Activated T-cell treated with anti-CD3 and anti-CD28 coated beads, Interleukin-2, amount 50 U/mL, for 24 hours (primary cell): ENCODE results near the gene ECHS1.
A peak's percentile ranks its signal among the peaks of the same experiment; 100 is the strongest.

Experiments used
- DNase-seq: peaks from one replicate; pipeline ENCODE4 v3.0.0-alpha.2; 2020
- H3K27ac Mint-ChIP-seq: 2 replicates; pipeline ENCODE4 v1.8.0; 2020; ENCODE audit warnings: mild to moderate bottlenecking, mixed read lengths
- H3K27me3 Mint-ChIP-seq: 2 replicates; pipeline ENCODE4 v1.8.0; 2020; ENCODE audit warnings: mixed read lengths
- H3K36me3 Mint-ChIP-seq: 2 replicates; pipeline ENCODE4 v1.8.0; 2020; ENCODE audit warnings: low read depth, mixed read lengths
- H3K4me1 Mint-ChIP-seq: 2 replicates; pipeline ENCODE4 v1.8.0; 2020; ENCODE audit warnings: low read depth, mixed read lengths
- H3K4me3 Mint-ChIP-seq: 2 replicates; pipeline ENCODE4 v1.8.0; 2020; ENCODE audit warnings: mild to moderate bottlenecking, moderate library complexity, mixed read lengths
- H3K9me3 Mint-ChIP-seq: 2 replicates; pipeline ENCODE4 v1.8.0; 2020; ENCODE audit warnings: mixed read lengths

The ECHS1 gene

DNA sequence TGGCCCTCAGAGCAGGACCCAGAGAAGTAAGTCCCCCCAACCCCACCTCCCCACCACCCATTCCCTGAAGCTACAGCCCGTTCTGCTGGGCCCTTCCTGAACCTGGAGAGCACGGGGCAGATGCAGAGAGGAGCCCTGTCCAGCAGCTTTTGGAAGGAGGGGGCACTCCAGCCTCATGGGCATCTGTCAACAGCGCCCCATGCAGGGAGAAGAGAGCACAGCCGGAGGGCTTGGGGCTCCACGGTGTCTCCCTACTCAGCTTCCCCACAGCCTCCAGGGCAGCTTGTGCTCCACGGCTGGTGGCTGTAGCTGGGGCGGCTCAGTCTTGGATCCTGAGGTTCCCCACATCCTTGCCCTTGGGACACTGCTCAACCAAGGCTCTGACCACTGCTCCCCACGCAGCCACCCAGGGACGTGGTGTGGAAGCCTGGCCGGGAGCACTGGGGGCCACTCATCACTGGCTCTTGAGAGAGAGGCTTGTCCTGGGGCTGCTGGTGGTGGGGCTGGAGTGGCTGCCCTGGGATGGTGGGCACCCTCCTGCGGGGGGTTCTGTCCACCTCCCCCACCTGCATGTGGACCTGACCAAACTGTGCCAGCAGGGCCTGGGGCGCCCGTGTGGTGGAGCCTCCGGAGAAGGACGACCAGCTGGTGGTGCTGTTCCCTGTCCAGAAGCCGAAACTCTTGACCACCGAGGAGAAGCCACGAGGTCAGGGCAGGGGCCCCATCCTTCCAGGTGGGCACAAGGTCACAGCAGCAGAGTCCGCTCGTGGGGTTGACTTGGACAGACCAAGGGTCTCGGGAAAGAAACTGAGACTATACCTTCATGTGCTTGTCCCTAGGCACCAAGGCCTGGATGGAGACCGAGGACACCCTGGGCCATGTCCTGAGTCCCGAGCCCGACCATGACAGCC, 21.5 kb downstream of the ECHS1 start:
- Mint-ChIP-seq H3K9me3 (no peaks in the 10 kb centered on the region), H3K36me3 (peaks cover 11% of the 10 kb centered on the region), H3K27ac (no peak overlapping the region), H3K4me1 (peaks cover 9% of the 10 kb centered on the region), H3K27me3 (peaks cover 8% of the 10 kb centered on the region), H3K4me3 (no peak overlapping the region)
- DNase-seq = no peak

DNA sequence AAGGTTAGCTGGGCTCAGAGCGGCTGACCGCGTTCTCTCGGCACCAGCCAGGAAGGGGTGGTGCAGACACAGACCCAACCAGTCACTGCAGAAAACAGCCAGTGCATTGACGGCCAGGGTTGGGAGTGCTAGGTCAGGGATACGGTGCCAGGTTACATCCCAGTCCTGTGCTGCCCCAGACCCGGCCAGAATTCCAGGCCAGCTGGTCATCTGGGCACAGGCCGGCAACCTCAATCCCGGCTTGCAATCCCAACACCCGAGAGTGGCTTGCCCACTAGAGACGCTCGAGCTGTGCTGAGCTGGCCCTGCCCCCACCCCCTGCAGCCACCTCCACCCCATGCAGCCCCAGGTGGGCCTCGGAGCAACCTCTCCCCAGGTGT, 22.2 kb downstream of the ECHS1 start:
- Mint-ChIP-seq H3K4me1 (peaks cover 5% of the 10 kb centered on the region), H3K27me3 (peaks cover 13% of the 10 kb centered on the region), H3K4me3 (no peak overlapping the region), H3K9me3 (no peaks in the 10 kb centered on the region), H3K36me3 (peaks cover 6% of the 10 kb centered on the region), H3K27ac (no peak overlapping the region)
- no peak for DNase-seq

DNA sequence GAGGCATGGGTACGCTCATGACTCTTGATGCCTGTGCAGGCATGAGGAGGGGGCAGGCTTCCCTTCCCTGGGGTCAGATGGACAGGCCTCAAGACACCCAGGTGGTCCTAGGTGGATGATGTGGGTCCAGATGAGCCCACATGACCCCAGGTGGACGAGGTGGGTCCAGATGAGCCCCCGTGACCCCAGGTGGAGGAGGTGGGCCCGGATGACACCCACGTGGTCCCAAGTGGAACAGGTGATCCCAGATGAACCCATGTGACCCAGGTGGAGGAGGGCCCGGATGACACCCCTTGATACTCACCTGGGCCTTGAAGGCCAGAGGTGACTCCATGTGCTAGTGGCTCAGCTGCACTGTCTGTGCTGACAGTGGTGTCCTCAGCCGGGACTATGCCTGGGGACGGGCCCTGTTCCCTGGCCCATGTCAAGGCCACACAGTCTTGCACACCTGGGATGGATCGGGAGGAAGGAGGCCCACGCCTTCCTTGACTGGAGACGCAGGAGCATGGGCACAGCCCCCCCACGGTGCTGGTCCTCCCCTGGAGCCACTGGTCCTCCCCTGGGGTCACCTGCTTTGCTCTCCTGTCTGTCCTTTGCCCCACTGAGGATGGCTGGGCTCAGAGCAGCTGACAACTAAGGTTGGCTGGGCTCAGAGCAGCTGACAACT, 22.7 kb downstream of the ECHS1 start:
- no peaks in the 10 kb centered on the region for H3K9me3 Mint-ChIP-seq
- peaks cover 18% of the 10 kb centered on the region for H3K27me3 Mint-ChIP-seq
- H3K4me1 Mint-ChIP-seq = peaks cover 5% of the 10 kb centered on the region
- no peak overlapping the region for H3K27ac Mint-ChIP-seq
- peak; percentile 39 for DNase-seq
- H3K4me3 Mint-ChIP-seq = no peak overlapping the region
- H3K36me3 Mint-ChIP-seq = peaks cover 1% of the 10 kb centered on the region

DNA sequence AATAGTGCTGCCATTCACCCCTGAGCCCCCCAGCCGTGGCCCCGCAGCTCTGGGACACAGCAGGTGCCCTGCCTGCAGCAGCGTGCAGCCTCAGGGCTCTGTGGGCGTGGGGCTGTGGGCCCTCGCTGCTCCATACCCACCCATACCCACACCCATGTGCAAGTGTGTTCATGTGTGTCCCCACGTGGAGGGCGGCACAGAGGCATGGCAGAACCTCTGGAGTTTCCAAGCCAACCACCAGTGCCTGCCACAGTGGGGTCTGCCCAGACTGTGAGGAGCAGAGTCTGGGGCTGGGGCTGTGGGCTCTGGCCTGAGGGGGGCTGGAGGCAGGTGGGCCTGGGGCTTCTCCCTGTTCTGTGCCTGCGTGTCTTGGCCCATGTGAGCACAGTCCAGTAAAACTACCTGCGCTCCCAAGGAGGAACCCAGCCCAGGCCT, 23.6 kb downstream of the ECHS1 start:
- no peak overlapping the region for H3K4me3 Mint-ChIP-seq
- no peak overlapping the region for H3K27ac Mint-ChIP-seq

DNA sequence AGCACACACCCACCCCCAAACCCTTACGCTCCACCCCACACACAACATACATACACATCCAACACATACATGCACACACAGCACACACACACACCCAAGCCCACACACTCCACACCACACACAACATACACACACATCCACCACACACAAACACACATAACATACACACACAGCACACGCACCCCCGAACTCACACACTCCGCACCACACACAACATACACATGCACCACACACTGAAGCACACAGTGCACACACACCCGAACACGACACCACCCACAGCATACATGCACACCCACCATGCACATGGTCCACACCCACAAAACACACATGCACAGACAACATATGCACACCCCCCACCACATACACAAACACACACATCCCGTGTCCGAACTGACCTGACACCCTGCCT, 24.0 kb downstream of the ECHS1 start:
- no peak for DNase-seq
- Mint-ChIP-seq H3K27ac (peak overlapping the region; percentile 1), H3K27me3 (peaks cover 31% of the 10 kb centered on the region), H3K4me3 (no peak overlapping the region), H3K9me3 (no peaks in the 10 kb centered on the region), H3K36me3 (no peaks in the 10 kb centered on the region), H3K4me1 (peaks cover 5% of the 10 kb centered on the region)

More for the DNA sequence above, 23.6 kb downstream of the ECHS1 start:
- peaks cover 27% of the 10 kb centered on the region for H3K27me3 Mint-ChIP-seq
- DNase-seq = peak; percentile 35
- H3K36me3 Mint-ChIP-seq = no peaks in the 10 kb centered on the region
- peaks cover 5% of the 10 kb centered on the region for H3K4me1 Mint-ChIP-seq
- no peaks in the 10 kb centered on the region for H3K9me3 Mint-ChIP-seq

DNA sequence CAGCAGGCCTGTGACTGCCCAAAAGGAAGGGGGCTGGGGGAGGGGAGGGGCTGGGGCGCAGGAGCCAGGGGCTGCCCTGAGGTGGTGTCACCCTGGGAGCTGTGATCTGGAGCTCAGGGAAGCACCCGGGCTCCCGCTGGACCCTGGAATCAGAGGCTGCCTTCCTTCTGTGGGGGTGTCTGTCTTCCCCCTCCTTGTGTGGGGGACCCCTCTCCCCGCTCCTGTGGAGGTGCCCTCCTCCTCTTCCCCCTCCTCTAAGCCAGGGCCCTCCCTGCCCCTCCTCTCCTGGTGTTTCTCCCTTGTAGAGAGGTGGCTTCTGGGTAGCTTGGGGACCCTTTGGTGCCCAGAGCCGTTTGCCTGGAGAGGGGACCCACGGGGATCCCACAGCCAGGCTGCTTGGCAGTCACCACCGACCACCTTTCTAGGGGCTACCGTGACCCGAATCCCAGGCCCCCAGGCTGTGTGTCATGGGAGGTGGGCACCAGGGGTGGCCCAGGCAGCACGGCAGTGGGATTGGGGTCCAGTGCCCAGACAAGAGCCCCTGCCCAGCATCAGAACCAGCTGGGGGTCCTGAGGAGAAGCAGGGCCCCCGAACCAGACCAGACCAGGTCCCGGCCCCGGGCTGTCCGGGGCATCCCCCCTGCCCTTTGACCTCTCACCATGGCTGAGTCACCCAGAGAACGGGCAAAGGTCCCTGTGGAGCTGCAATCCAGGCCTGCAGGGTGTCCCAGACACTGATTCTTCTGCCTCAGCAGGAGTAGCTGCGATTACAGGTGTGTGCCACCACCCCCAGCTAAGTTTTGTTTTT, 25.2 kb downstream of the ECHS1 start:
- H3K4me3 Mint-ChIP-seq = no peak overlapping the region
- no peaks in the 10 kb centered on the region for H3K9me3 Mint-ChIP-seq
- peaks cover 40% of the 10 kb centered on the region for H3K27me3 Mint-ChIP-seq
- peaks cover 8% of the 10 kb centered on the region for H3K4me1 Mint-ChIP-seq
- no peak for DNase-seq
- no peaks in the 10 kb centered on the region for H3K36me3 Mint-ChIP-seq
- H3K27ac Mint-ChIP-seq = no peak overlapping the region

DNA sequence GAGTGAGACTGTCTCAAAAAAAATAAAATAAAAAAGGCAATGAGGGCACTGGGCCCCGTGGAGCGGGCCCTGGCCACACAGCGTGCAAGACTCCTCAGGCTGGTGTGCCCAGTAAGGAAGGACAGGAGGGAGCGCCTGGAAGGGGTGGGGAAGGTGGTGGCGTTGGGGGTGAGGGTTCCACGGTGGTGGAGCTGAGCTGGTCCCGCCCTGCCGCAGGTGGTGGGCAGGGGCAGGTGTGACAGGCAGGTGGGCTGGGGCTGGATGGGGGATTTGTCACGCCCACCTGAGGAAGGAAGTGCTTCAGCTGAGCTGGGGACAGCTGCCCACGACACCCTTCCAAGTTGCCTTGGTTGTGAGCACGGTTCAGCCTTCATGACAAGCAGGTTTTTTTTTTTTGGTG, 26.7 kb downstream of the ECHS1 start:
- H3K27me3 Mint-ChIP-seq = peaks cover 47% of the 10 kb centered on the region
- no peak for DNase-seq
- no peak overlapping the region for H3K27ac Mint-ChIP-seq
- H3K4me3 Mint-ChIP-seq = no peak overlapping the region
- H3K36me3 Mint-ChIP-seq = no peaks in the 10 kb centered on the region
- H3K9me3 Mint-ChIP-seq = no peaks in the 10 kb centered on the region
- peaks cover 8% of the 10 kb centered on the region for H3K4me1 Mint-ChIP-seq

DNA sequence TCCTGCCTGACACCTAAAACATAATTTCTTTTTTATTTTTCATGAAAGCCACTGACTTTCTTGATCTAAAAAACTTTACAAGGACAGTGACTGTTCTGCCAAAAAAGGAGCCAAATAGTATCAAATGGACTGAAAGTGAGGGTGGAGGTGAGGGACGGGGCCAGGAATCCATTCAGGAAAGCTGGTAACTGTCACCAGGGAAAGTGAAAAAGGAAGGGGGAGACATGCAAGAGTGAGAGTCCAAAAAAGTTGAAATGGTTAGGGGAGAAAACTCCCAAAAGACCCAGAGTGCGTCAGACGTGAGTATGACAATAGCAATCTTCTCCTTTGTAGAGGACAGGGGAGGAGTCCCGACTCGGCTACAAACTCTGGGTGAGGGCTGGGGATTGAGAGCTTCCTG, 28.9 kb downstream of the ECHS1 start:
- Mint-ChIP-seq H3K27ac (no peak overlapping the region), H3K9me3 (no peaks in the 10 kb centered on the region), H3K4me3 (no peak overlapping the region)

DNA sequence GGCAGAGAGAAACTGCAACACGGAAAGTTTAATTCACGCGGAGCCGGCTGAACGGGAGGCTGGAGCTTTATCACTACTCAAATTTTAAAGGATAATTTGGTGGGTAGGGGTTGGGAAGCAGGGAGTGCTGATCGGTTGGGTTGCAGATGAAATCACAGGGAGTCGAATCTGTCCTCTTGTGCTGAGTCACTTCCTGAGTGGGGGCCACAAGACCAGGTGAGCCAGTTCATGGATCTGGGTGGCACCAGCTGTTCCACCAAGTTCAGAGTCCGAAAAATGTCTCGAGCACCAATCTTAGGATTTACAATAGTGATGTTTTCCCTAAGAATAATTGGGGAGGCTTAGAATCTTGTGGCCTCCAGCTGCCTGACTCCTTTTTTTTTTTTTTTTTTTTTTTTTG, 29.6 kb downstream of the ECHS1 start:
- no peak overlapping the region for H3K4me3 Mint-ChIP-seq
- DNase-seq = no peak
- H3K27ac Mint-ChIP-seq = no peak overlapping the region
- peaks cover 43% of the 10 kb centered on the region for H3K27me3 Mint-ChIP-seq
- H3K9me3 Mint-ChIP-seq = no peaks in the 10 kb centered on the region
- H3K36me3 Mint-ChIP-seq = no peaks in the 10 kb centered on the region
- H3K4me1 Mint-ChIP-seq = peaks cover 3% of the 10 kb centered on the region

More for the DNA sequence above, 28.9 kb downstream of the ECHS1 start:
- no peak for DNase-seq
- Mint-ChIP-seq H3K4me1 (peaks cover 7% of the 10 kb centered on the region), H3K36me3 (no peaks in the 10 kb centered on the region), H3K27me3 (peaks cover 46% of the 10 kb centered on the region)

DNA sequence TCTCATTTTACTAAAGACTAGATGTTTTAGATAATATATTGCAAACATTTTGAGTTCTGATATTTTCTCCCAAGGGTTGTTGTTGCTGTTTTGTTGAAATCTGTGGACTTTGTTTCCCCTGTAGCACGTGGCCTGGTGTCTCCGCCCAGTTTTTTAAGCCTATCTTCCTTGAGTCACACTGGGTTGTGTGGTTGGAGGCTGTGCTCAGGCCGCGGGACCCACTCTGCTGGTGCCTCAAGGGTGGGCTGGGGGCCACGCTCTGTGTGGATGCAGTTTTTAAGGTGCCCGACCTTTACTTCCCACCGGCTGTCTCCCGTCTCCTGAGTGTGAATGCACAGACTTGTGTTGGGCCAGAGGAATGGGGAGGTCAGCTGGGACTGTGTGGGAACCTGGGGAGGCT, 30.2 kb downstream of the ECHS1 start:
- no peak for DNase-seq
- no peaks in the 10 kb centered on the region for H3K36me3 Mint-ChIP-seq
- peaks cover 43% of the 10 kb centered on the region for H3K27me3 Mint-ChIP-seq
- no peak overlapping the region for H3K4me3 Mint-ChIP-seq
- no peaks in the 10 kb centered on the region for H3K9me3 Mint-ChIP-seq
- no peak overlapping the region for H3K27ac Mint-ChIP-seq
- H3K4me1 Mint-ChIP-seq = peaks cover 3% of the 10 kb centered on the region

DNA sequence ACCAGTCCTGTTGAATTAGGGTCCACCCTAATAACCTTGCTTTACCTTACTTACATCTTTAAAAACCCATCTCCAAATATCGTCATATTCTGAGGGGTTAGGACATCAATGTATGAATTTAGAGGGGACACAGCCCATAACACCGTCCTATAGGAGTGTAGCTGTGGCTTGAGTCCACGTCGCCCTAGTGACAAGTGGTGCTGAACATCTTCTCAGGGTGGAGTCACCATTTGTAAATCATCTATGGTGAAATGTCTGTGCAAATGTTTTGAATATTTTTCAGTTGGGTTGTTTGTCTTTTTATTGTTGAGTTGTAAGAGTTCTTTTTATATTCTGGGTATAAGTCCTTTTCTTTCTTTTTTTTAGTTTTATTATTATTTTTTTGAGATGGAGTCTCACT, 31.2 kb downstream of the ECHS1 start:
- Mint-ChIP-seq H3K4me3 (no peak overlapping the region), H3K27ac (no peak overlapping the region), H3K36me3 (no peaks in the 10 kb centered on the region), H3K4me1 (peaks cover 3% of the 10 kb centered on the region), H3K9me3 (no peaks in the 10 kb centered on the region), H3K27me3 (peaks cover 41% of the 10 kb centered on the region)
- no peak for DNase-seq

DNA sequence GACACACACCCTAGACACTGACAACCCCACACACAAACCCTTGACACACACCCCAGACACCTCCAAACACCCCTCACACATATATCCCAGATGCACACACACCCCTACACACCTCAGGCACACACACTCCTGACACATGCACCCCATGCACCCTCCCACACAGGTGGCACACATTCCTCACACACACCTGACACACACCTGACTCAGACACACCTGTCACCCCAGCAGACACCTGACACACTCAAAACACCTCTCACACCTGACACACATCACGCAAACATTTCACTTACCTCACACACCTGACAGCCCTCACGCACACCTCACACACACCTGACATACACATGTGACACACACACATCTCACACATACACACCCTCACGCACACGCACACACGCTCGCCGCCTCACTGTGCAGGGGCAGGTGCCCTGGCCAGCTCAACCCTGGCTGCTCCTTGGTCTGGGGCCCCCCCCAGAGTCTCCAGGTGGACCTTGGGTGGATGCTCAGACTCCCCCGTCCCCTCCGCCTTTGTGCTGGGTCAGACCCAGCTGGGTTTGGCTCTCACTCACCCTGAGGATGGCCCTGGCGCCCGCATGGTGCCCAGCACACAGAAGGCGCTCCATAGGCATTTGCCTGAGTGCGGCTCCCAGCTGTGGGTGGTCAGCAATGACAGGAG, 33.3 kb downstream of the ECHS1 start:
- no peak overlapping the region for H3K4me3 Mint-ChIP-seq
- H3K9me3 Mint-ChIP-seq = no peaks in the 10 kb centered on the region
- H3K36me3 Mint-ChIP-seq = no peaks in the 10 kb centered on the region
- peaks cover 24% of the 10 kb centered on the region for H3K27me3 Mint-ChIP-seq
- peaks cover 10% of the 10 kb centered on the region for H3K4me1 Mint-ChIP-seq
- DNase-seq = no peak
- H3K27ac Mint-ChIP-seq = no peak overlapping the region

DNA sequence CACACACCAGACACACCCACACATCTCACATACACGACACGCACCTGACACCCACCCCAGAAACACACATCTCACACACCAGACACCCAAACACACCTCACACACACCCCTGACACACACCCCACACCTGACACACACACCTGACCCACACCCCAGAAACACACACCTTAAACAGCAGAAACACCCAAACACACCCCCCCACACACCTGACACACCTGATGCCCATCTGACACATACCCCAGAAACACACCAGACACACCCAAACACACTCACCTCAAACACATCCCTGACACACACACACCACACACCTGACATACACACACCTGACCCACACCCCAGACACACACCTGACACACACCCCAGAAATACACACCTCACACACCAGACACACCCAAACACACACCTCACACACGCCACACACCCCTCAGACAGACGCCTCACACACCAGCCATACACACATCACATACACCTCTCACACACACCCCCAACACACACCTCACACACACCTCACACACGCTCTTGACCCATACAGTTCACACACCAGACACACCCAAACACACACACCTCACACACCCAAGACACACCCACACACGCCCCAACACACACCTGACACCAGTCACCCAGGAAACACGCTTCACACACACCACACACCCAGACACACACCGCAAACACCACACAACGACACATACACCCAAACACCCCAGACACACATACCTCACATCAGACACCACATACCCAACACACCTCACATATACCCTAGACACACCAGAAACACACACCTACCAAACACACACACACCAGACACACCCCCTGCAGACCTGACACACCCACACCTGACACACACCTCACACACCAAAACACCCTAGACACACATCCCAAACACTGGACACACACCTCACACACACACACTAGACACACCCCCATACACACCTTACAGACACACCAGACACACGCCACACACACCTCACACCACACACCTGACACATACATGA, 34.8 kb downstream of the ECHS1 start:
- no peak overlapping the region for H3K4me3 Mint-ChIP-seq
- peaks cover 11% of the 10 kb centered on the region for H3K4me1 Mint-ChIP-seq
- DNase-seq = no peak
- H3K27ac Mint-ChIP-seq = no peak overlapping the region
- H3K9me3 Mint-ChIP-seq = no peaks in the 10 kb centered on the region
- H3K36me3 Mint-ChIP-seq = no peaks in the 10 kb centered on the region
- peaks cover 18% of the 10 kb centered on the region for H3K27me3 Mint-ChIP-seq
